Glutamatergic neuron (in vitro differentiated cells): Measurements from ENCODE around the gene DNMT3B. TPM values are rescaled to one million over a fixed set of nuclear protein-coding genes. Genes with fewer than 3 reads are reported as not detected.
A peak's percentile ranks its signal among the peaks of the same experiment; 100 is the strongest.

ENCODE experiments used
- DNase-seq: peaks from one replicate; pipeline ENCODE4 v3.0.0; 2022
- H3K27ac Mint-ChIP-seq: one replicate; pipeline ENCODE4 v1.8.0; 2020; ENCODE audit warnings: mild to moderate bottlenecking, mixed read lengths, inconsistent platforms; ENCODE audit not compliant: unreplicated experiment
- H3K27me3 Mint-ChIP-seq: one replicate; pipeline ENCODE4 v1.8.0; 2020; ENCODE audit warnings: mild to moderate bottlenecking, moderate library complexity, mixed read lengths, inconsistent platforms; ENCODE audit not compliant: unreplicated experiment
- H3K36me3 Mint-ChIP-seq: one replicate; pipeline ENCODE4 v1.8.0; 2020; ENCODE audit warnings: mild to moderate bottlenecking, mixed read lengths, inconsistent platforms; ENCODE audit not compliant: unreplicated experiment
- H3K4me1 Mint-ChIP-seq: one replicate; pipeline ENCODE4 v1.8.0; 2020; ENCODE audit warnings: mild to moderate bottlenecking, low read depth, mixed read lengths, inconsistent platforms; ENCODE audit not compliant: unreplicated experiment
- H3K4me3 Mint-ChIP-seq: one replicate; pipeline ENCODE4 v1.8.0; 2020; ENCODE audit warnings: mild to moderate bottlenecking, mixed read lengths, inconsistent platforms; ENCODE audit not compliant: unreplicated experiment
- H3K9me3 Mint-ChIP-seq: one replicate; pipeline ENCODE4 v1.8.0; 2020; ENCODE audit warnings: mild to moderate bottlenecking, moderate library complexity, mixed read lengths, inconsistent platforms; ENCODE audit not compliant: unreplicated experiment
- total RNA-seq: library from RNA; stranded (reverse); fragmentation: NEBNext Ultra II Directional; extraction: Animal tissue kit (Norgen Biotek cat#: 25700); gene quantifications from one replicate; pipeline ENCODE4 v1.2.1, GENCODE V29; 2021; ENCODE audit not compliant: unreplicated experiment
- TF ChIP-seq, protein P1 (sequence below): fragments of 200-600 bp; sonication (generic); IDR thresholded peaks from one replicate; pipeline ENCODE4 v1.5.0; 2021; ENCODE audit not compliant: partially characterized antibody, unreplicated experiment

DNMT3B gene
- total RNA-seq, 1 donor from 2014 or later: 29.0 TPM

- no peaks in the 10 kb centered on the region for H3K36me3 Mint-ChIP-seq
- no peak for DNase-seq
- no peaks in the 10 kb centered on the region for H3K4me1 Mint-ChIP-seq
- no peak overlapping the region for H3K27ac Mint-ChIP-seq
- TF ChIP-seq, protein P1, sequence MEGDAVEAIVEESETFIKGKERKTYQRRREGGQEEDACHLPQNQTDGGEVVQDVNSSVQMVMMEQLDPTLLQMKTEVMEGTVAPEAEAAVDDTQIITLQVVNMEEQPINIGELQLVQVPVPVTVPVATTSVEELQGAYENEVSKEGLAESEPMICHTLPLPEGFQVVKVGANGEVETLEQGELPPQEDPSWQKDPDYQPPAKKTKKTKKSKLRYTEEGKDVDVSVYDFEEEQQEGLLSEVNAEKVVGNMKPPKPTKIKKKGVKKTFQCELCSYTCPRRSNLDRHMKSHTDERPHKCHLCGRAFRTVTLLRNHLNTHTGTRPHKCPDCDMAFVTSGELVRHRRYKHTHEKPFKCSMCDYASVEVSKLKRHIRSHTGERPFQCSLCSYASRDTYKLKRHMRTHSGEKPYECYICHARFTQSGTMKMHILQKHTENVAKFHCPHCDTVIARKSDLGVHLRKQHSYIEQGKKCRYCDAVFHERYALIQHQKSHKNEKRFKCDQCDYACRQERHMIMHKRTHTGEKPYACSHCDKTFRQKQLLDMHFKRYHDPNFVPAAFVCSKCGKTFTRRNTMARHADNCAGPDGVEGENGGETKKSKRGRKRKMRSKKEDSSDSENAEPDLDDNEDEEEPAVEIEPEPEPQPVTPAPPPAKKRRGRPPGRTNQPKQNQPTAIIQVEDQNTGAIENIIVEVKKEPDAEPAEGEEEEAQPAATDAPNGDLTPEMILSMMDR: no peak
- peaks cover 2% of the 10 kb centered on the region for H3K27me3 Mint-ChIP-seq
- no peak overlapping the region for H3K4me3 Mint-ChIP-seq
- peaks cover 3% of the 10 kb centered on the region for H3K9me3 Mint-ChIP-seq
Measured at GRCh38 chr20:32737371-32738223, 24.6 kb upstream of the DNMT3B start.

GRCh38 chr20:32741151-32741550 lies 21.0 kb upstream of the DNMT3B start:
- peaks cover 8% of the 10 kb centered on the region for H3K4me1 Mint-ChIP-seq
- H3K4me3 Mint-ChIP-seq: no peak overlapping the region
- TF ChIP-seq, protein P1: no peak
- DNase-seq: no peak
- peaks cover 13% of the 10 kb centered on the region for H3K27me3 Mint-ChIP-seq
- H3K36me3 Mint-ChIP-seq: no peaks in the 10 kb centered on the region
- H3K9me3 Mint-ChIP-seq: peaks cover 10% of the 10 kb centered on the region
- H3K27ac Mint-ChIP-seq: no peak overlapping the region

- peak overlapping the region; percentile 98 for H3K4me3 Mint-ChIP-seq
- H3K36me3 Mint-ChIP-seq: no peaks in the 10 kb centered on the region
- H3K27ac Mint-ChIP-seq: peak overlapping the region; percentile 72
- H3K27me3 Mint-ChIP-seq: peaks cover 13% of the 10 kb centered on the region
- H3K9me3 Mint-ChIP-seq: peaks cover 11% of the 10 kb centered on the region
- peak; percentile 38 for DNase-seq
- peaks cover 8% of the 10 kb centered on the region for H3K4me1 Mint-ChIP-seq
- TF ChIP-seq, protein P1: no peak
Measured at GRCh38 chr20:32742322-32743236, 19.6 kb upstream of the DNMT3B start.

- Mint-ChIP-seq H3K27me3 (peaks cover 15% of the 10 kb centered on the region), H3K4me1 (peaks cover 8% of the 10 kb centered on the region), H3K9me3 (peaks cover 11% of the 10 kb centered on the region), H3K4me3 (peak within 1 kb of the TSS; percentile 98), H3K27ac (peak within 1 kb of the TSS; percentile 82), H3K36me3 (no peaks in the 10 kb centered on the region)
- TF ChIP-seq, protein P1: no peak
- DNase-seq: peak; percentile 91
Measured at GRCh38 chr20:32743237-32744112, 18.7 kb upstream of the DNMT3B start, which contains the start of gene COMMD7. Gene COMMD7, minus strand, starts transcription at chr20:32743467. Its CDS starts 76 bp downstream, at chr20:32743391.
